GM19043 (cell line): ENCODE results near the gene ESYT1.
"Not testable (repeated sequence)": the region's sequence is repeated elsewhere in the genome, so short reads cannot be mapped to it uniquely, and the experiment has no call there.

Experiments
- ATAC-seq: cut with Tn5 transposase; IDR thresholded peaks from one replicate; pipeline ENCODE4 v1.9.1; 2021; ENCODE audit warnings: low read depth; ENCODE audit not compliant: unreplicated experiment

The ESYT1 gene

DNA sequence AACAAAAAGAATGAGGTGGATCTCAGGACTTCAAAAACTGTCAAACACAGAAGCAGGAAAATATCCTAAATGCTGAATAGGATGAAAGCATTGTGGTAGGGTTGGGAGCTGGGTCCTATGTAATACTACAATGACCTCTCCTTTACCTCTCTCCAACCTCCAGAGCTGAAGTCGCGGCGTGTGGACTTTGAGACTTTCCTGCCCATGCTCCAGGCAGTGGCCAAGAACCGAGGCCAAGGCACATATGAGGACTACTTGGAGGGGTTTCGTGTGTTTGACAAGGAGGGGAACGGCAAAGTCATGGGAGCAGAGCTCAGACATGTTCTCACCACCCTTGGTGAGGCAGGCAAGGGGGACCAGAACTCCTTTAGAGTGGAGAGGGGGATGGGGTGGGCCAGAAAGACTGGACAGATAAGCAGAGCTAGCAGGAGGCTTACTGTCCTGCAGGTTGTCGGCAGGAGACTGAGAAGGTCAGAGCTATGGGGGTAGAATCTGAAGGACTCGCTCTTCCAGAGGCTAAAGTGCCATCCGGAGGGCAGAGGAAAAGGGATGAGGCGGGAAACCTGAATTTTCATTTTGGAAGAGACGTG lies 27.3 kb downstream of the ESYT1 start:
- no peak for ATAC-seq

DNA sequence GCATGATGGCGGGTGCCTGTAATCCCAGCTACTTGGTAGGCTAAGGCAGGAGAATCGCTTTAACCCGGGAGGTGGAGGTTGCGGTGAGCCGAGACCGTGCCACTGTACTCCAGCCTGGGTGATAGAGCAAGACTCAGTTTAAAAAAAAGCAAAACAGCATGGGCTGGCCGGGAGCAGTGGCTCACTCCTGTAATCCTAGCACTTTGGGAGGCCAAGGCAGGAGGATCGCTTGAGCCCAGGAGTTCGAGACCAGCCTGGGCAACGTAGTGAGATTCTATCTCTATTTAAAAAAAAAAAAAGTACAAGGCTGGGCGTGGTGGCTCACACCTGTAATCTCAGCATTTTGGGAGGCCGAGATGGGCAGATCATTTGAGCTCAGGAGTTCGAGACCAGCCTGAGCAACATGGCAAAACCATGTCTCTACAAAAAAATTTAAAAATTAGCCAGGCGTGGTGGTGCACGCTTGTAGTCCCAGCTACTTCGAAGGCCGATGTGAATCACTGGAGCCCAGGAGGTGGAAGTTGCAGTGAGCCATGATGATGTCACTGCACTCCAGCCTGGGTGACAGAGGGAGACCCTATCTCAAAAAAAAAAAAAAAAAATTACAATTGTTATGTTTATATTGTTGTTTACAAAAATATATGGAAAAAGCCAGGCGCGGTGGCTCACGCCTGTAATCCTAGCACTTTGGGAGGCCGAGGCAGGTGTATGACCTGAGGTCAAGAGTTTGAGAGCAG lies 28.6 kb downstream of the ESYT1 start:
- not testable (repeated sequence) for ATAC-seq

DNA sequence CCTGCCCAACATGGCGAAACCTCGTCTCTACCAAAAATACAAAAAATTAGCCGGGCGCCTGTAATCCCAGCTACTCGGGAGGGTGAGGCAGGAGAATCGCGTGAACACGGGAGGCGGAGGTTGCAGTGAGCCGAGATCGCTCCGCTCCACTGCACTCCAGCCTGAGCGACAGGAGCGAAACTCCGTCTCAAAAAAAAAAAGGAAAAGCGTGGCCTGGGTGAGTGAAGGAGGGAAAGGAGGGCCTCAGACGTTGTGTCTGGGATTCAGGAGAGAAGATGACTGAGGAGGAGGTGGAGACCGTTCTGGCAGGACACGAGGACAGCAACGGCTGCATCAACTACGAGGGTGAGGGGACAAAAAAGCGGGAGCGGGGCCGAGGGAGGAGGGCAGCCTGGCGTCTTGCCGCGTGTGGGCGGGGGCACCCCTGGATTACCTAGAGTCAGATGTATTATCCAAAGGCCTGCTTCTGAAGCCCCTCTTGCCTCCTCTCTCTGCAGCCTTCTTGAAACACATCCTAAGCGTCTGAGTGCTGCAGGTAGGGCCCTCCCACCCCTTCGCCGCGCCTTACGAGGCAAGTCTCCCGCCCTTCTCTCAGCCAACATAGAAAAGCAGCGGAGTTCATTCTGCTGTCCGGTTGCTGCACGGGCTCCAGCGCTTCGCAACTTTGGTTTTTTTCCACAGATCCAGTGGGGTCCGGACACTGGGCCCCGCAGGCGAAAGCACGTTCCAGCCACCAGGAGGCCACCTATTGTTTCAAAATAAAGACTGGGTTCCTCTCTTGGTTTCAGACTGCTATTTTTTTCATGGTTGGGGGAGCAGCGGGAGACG lies 29.3 kb downstream of the ESYT1 start:
- ATAC-seq = peak; percentile 26

GRCh38 chr12:56158029-56158925 lies 30.2 kb downstream of the ESYT1 start, which contains the start of gene MYL6:
Gene MYL6 (plus strand): TSS chr12:56158359. CDS start chr12:56158402, 43 bp downstream.
- peak; percentile 87 for ATAC-seq

DNA sequence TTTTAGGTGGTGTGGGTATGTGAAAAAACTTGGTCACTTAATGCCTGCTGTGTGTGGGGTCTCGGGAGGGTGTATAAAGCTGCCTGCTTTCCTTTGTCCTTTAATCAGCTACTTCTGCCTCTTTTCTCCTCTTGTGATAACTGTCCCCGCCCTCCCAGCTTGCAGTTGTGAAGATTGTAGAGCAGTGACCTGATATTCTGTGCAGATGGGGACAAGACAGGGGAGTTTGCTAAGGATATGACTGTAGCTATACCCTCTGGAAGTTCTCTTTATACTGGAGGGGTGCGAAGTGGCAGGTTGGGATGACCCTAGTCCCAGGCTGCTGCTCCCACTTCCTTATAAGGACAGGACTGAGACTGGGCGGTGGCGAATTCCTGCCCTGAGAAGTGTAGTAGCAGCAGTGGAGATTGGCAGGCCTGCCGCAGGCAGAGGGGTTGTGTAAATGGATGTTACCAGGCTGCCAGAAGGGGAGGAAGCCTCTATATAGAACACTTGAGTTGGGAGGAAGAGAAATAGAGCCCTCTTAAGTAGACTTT lies 30.9 kb downstream of the ESYT1 start:
- no peak for ATAC-seq

- ATAC-seq = no peak
These were observed 31.6 kb downstream of the ESYT1 start for GRCh38 chr12:56159482-56160192.

DNA sequence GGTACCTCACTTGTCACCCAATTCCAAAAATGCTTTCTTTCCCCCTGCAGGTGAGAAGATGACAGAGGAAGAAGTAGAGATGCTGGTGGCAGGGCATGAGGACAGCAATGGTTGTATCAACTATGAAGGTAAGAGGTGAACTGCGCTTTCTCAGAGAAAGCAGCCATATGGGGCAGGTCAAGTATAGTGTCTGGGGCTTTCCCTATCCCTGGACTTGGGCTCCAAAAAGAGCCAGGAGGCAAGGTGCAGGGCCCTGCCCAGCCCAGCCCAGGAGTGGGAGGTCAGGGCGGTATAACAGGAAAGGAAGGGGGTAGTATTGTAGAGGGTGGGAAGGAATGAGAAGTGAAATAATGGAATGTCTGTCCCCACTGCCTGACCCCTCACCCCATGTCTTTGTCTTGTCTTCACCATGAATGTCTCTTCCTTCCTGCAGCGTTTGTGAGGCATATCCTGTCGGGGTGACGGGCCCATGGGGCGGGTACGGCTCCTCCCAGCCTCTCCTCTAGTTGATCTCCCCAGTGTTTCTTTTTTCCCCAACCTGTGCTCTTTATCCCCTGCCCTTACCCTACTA lies 32.2 kb downstream of the ESYT1 start:
- no peak for ATAC-seq

- ATAC-seq = no peak
These were observed 33.0 kb downstream of the ESYT1 start for GRCh38 chr12:56160894-56161689.

- ATAC-seq = no peak
These were observed 33.8 kb downstream of the ESYT1 start for GRCh38 chr12:56161690-56162351.

DNA sequence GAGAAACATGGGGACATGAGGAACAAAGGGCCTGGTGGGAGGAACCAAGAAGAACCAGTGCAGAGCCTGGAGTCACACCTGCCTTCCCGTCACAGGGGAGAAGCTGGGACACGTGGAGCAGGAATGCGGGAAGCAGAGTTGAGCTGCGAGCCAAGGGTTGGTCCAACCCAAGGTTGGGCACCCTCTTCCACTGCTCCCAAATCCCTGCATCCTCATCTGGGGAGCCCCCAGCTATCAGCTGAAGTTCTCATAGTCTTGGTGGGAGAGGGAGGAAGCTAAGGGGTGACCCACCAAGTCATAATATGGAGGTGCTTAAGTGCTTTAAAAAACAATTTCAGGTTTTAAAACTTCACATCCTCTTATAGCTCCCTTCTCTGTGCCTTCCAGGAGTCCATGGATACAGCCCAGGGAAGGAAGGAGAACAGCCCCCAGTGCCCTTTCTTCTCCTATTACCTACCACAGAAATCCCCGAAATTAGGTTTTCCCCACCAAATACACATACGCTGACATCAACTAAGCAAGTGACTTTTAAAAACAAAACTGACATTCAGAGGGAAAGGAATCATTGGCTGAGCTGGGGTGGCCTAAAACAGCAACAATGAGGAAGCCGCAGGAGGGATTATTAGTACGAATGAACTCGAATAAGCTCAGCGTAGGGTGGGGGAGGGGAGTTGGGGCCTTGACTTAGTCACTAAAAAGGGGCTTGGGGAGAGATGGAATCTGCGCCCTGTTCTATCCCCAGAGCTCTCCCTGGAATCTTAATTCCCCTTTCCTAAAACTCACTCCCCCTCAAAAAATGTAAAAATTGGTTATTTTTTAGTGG lies 34.6 kb downstream of the ESYT1 start:
- ATAC-seq = no peak

DNA sequence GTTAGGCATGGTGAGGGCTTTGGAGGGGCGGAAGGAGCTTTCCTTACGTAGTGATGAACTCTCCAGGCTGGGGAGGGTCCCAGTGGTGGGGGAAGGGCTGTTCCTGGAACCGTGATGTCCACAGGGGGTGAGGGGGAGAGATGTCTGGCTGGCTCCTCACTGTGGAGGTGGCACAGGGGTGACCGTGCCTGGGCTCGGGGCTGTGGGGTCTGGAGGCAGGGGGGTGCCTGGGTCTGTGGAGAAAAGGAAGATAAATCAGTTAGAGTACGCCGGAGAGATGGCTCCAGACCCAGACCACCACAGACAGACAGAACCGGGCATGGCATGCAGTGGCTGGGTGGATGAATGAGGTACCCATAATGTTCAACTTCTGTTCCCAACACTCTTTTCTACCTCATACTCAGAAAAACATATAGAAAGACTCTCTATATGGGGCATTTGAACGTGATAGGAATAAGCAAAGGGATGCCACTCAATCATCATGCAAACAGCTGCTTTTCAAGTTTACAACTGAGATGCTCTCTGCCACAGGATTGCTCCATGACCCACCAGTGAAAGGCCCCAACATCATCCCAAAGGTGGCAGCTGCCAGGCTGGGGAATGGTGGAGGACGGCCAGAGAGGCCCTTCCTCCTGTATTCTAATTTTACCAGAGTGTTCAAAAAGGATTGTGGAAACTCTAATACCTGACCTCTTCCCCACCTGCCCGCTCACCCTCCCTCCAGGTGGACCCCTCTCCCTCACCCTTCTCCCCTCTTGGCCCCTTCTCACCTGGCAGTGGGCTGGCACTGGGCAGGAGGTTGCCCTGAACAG lies 35.7 kb downstream of the ESYT1 start:
- no peak for ATAC-seq

DNA sequence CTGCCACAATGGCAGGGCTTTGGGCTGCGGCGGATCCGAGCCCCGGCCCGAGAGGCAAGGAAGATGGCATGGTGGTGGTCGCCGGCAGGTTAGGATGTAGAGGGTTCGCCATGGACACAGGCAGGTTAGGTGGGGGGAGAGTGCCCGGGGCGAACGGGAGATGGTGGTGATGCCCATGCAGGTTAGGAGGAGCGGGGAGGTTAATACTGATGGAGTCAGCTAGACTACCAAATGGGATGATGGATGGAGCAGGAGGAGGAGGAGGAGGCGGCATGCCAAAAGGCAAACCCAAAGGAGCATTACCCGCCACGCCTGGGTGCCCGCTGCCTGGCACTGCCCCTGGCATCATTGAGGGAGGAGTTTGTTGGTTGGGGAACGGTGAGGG lies 36.3 kb downstream of the ESYT1 start:
- no peak for ATAC-seq

- ATAC-seq = no peak
These were observed 37.3 kb downstream of the ESYT1 start for GRCh38 chr12:56165369-56165768.

GRCh38 chr12:56169229-56169759 lies 41.2 kb downstream of the ESYT1 start:
- no peak for ATAC-seq

GRCh38 chr12:56172839-56173238 lies 44.8 kb downstream of the ESYT1 start:
- no peak for ATAC-seq

- ATAC-seq = no peak
These were observed 50.3 kb downstream of the ESYT1 start for GRCh38 chr12:56178347-56178746.
